ENCODE measurements around the gene APOBR. TPM values are rescaled to one million over a fixed set of nuclear protein-coding genes. Genes with fewer than 3 reads are reported as not detected.

Gene APOBR
- total RNA-seq, 1 donor from 2014 or later, result 6.8 TPM

DNA sequence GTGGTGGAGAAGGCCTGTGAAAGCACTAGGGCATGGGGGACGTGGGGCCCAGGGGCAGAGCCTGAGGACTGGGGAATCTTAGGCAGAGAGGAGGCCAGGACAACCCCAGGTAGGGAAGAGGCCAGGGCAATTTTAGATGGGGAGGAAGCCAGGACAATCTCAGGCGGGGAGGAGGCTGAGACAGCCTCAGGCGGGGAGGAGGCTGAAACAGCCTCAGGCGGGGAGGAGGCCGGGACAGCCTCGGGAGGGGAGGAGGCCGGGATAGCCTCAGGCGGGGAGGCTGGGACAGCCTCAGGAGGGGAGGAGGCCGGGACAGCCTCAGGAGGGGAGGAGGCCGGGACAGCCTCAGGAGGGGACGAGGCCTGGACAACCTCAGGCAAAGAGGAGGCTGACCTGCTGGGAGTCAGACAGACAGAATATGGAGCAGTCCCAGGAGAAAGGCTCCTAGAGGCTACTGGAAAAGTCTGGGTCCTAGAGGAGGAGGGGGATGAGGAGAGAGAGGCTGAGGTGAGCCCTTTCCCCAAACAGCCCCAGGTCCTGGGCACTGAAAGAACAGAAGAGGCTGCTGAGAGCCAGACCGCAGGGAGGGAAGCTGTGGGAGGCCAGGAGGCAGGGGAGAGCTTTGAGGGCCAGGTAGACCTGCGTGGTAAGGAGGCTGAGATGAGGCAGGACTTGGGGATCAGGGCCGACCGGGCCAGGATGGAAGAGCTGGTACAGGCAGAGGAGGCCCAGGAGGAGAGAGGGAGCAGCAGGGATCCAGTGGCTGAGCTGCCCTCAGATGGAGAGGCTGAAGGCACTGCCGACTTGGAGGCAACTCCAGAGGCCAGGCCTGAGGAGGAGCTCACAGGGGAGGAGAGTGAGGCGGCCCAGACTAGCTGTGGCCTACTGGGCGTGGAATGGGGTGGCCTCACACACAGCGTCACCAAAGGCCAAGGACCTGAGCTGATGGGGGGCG, 1.6 kb downstream of the APOBR start:
- no peak for DNase-seq (ENCODE audit: low spot score)
- H3K4me1 Mint-ChIP-seq (ENCODE audit: unreplicated experiment), result peaks cover 40% of the 10 kb centered on the region
- no peaks in the 10 kb centered on the region for H3K9me3 Mint-ChIP-seq (ENCODE audit: unreplicated experiment)
- H3K4me3 Mint-ChIP-seq (ENCODE audit: unreplicated experiment), result peak overlapping the region; percentile 8
- peaks cover 11% of the 10 kb centered on the region for H3K27me3 Mint-ChIP-seq (ENCODE audit: unreplicated experiment)
- H3K36me3 Mint-ChIP-seq (ENCODE audit: low read depth, unreplicated experiment), result no peaks in the 10 kb centered on the region
- peak overlapping the region; percentile 74 for H3K27ac Mint-ChIP-seq (ENCODE audit: unreplicated experiment)
- TF ChIP-seq, protein P1, sequence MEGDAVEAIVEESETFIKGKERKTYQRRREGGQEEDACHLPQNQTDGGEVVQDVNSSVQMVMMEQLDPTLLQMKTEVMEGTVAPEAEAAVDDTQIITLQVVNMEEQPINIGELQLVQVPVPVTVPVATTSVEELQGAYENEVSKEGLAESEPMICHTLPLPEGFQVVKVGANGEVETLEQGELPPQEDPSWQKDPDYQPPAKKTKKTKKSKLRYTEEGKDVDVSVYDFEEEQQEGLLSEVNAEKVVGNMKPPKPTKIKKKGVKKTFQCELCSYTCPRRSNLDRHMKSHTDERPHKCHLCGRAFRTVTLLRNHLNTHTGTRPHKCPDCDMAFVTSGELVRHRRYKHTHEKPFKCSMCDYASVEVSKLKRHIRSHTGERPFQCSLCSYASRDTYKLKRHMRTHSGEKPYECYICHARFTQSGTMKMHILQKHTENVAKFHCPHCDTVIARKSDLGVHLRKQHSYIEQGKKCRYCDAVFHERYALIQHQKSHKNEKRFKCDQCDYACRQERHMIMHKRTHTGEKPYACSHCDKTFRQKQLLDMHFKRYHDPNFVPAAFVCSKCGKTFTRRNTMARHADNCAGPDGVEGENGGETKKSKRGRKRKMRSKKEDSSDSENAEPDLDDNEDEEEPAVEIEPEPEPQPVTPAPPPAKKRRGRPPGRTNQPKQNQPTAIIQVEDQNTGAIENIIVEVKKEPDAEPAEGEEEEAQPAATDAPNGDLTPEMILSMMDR (IDR thresholded peaks at IDR 0.05; ENCODE audit: unreplicated experiment), result no peak

DNA sequence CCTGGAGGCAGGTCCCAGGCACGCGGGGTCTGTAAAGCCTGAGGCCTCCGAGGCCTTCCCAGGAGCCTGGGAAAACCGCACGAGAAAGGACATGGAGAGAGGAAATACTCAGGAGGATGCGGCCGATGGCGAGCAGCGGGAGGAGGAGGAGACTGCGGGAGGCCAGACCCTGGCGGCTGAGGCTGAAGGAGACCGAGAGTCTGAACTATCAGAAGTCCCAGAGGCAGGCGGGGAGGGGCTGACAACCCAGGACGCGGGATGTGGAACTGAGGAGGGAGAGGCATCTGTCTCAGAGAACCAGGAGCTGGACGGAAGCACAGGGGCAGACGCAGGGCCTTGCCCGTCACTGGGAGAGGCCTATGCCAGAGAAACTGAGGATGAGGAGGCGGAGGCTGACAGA, 2.4 kb downstream of the APOBR start:
- Mint-ChIP-seq H3K4me1 (ENCODE audit: unreplicated experiment) (peaks cover 39% of the 10 kb centered on the region), H3K27ac (ENCODE audit: unreplicated experiment) (no peak overlapping the region), H3K9me3 (ENCODE audit: unreplicated experiment) (no peaks in the 10 kb centered on the region), H3K27me3 (ENCODE audit: unreplicated experiment) (peaks cover 11% of the 10 kb centered on the region), H3K36me3 (ENCODE audit: low read depth, unreplicated experiment) (no peaks in the 10 kb centered on the region), H3K4me3 (ENCODE audit: unreplicated experiment) (peak overlapping the region; percentile 8)
- peak; percentile 15 for DNase-seq (ENCODE audit: low spot score)
- TF ChIP-seq, protein P1 (IDR thresholded peaks at IDR 0.05; ENCODE audit: unreplicated experiment), result no peak

DNA sequence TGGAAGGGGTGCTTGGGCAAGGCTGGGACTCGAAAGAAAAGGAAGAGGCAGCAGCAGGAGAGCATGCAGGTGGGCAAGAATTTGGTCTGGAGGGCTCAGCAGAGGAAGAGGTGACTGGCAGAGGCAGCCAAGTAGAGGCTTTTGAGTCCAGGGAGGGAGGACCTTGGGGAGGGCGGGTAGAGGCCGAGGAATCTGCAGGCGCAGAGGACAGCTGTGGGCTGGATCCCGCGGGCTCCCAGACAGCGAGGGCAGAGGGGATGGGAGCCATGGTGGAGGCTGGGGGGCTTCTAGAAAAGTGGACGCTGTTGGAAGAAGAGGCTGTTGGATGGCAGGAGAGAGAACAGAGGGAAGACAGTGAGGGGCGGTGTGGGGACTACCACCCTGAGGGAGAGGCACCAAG, 2.9 kb downstream of the APOBR start:
- Mint-ChIP-seq H3K4me3 (ENCODE audit: unreplicated experiment) (no peak overlapping the region), H3K36me3 (ENCODE audit: low read depth, unreplicated experiment) (no peaks in the 10 kb centered on the region), H3K27me3 (ENCODE audit: unreplicated experiment) (peaks cover 10% of the 10 kb centered on the region), H3K27ac (ENCODE audit: unreplicated experiment) (no peak overlapping the region), H3K9me3 (ENCODE audit: unreplicated experiment) (no peaks in the 10 kb centered on the region), H3K4me1 (ENCODE audit: unreplicated experiment) (peaks cover 37% of the 10 kb centered on the region)
- TF ChIP-seq, protein P1 (IDR thresholded peaks at IDR 0.05; ENCODE audit: unreplicated experiment), result no peak
- DNase-seq (ENCODE audit: low spot score), result no peak

DNA sequence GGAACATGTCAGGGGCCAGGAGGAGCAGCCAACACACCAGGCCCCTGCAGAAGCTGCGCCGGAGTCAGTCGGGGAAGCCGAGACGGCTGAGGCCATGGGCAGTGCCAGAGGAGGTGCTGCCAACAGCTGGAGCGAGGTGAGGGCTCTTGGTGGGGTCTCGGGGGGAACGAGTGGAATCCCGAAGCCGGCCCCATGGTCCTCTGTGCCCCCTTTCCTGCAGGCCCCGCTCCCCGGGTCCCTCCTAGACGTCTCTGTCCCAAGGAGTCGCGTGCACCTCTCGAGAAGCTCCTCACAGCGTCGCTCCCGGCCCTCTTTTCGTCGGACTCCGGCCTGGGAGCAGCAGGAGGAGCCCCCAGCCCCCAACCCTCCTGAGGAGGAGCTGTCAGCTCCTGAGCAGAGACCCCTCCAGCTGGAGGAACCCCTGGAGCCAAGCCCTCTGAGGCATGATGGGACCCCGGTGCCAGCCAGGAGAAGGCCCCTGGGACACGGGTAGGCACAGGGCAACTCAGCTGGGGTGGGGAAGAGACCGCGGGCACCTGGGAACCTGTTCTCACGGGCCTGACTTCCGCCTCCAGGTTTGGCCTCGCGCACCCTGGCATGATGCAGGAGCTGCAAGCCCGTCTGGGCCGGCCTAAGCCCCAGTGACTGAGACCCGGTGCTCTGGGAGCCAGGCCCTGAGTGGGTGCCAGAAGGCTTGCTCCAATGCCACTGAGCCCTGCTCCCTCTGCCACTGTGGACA, 3.6 kb downstream of the APOBR start:
- Mint-ChIP-seq H3K36me3 (ENCODE audit: low read depth, unreplicated experiment) (no peaks in the 10 kb centered on the region), H3K4me1 (ENCODE audit: unreplicated experiment) (peaks cover 37% of the 10 kb centered on the region), H3K27me3 (ENCODE audit: unreplicated experiment) (peaks cover 10% of the 10 kb centered on the region), H3K4me3 (ENCODE audit: unreplicated experiment) (no peak overlapping the region), H3K9me3 (ENCODE audit: unreplicated experiment) (no peaks in the 10 kb centered on the region), H3K27ac (ENCODE audit: unreplicated experiment) (no peak overlapping the region)
- TF ChIP-seq, protein P1 (IDR thresholded peaks at IDR 0.05; ENCODE audit: unreplicated experiment), result no peak
- no peak for DNase-seq (ENCODE audit: low spot score)
